HUES6 (cell line): ENCODE results near the gene ATP2B2.
A peak's percentile ranks its signal among the peaks of the same experiment; 100 is the strongest.

Source experiments
- H3K27ac ChIP-seq: 2 replicates; pipeline ENCODE4 v1.7.0; 2013; ENCODE audit warnings: low read depth, mild to moderate bottlenecking, low read length, inconsistent platforms
- H3K27me3 ChIP-seq: 2 replicates; pipeline ENCODE4 v1.6.1; 2013; ENCODE audit warnings: low read length; ENCODE audit not compliant: control insufficient read depth, insufficient read depth
- H3K36me3 ChIP-seq: 2 replicates; pipeline ENCODE4 v1.6.1; 2013; ENCODE audit warnings: low read length; ENCODE audit not compliant: control insufficient read depth, insufficient read depth
- H3K4me1 ChIP-seq: 2 replicates; pipeline ENCODE4 v1.6.1; 2013; ENCODE audit warnings: low read length; ENCODE audit not compliant: control insufficient read depth, insufficient read depth
- H3K4me3 ChIP-seq: 2 replicates; pipeline ENCODE4 v1.5.1; 2013; ENCODE audit warnings: low read depth, low read length
- H3K9ac ChIP-seq: one replicate; pipeline ENCODE4 v1.6.1; 2013; ENCODE audit warnings: mild to moderate bottlenecking, low read length
- H3K9me3 ChIP-seq: 2 replicates; pipeline ENCODE4 v1.6.1; 2013; ENCODE audit warnings: low read depth, low read length; ENCODE audit not compliant: control insufficient read depth, insufficient read depth

The ATP2B2 gene

DNA sequence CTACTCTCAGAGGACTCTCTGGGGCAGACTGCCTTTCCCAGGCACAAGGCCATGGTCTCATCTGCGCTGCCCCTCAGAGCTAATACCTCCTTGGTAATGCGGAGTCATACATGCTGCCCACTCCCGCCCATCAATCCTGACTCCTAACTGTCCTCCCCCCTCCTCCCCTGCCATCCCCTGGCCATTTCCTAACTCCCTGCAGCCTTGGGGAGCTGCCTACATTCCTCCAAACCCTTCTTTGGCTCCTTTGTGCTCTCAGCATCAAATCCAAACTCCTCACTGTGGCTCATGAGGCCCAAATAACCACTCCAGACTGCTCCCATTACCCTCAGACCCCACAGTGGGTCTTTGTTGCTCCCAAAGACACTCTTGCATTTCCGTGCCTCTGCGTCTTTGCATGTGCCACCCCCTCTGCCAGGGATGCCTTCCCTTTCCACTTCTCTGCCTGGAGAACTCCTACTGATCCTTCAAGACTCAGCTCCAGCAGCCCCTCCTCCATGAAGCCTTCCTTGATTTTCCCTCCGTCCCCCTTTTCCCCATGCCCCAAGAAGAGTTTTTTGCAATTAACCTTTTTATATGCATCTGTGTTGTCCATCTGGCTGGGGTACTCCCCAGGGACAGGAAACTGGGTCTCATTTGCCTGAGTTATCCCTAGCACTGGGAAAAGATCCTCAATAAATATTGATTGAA, 5.5 kb upstream of the ATP2B2 start:
- H3K27ac ChIP-seq, result no peak overlapping the region
- H3K27me3 ChIP-seq, result peaks cover 5% of the 10 kb centered on the region; the same call in 1 of the 2 replicates
- H3K4me3 ChIP-seq, result no peak overlapping the region
- H3K4me1 ChIP-seq, result peaks cover 6% of the 10 kb centered on the region
- no peak overlapping the region for H3K9ac ChIP-seq
- H3K9me3 ChIP-seq, result no peaks in the 10 kb centered on the region
- no peaks in the 10 kb centered on the region for H3K36me3 ChIP-seq

- no peaks in the 10 kb centered on the region for H3K36me3 ChIP-seq
- H3K27me3 ChIP-seq, result peaks cover 9% of the 10 kb centered on the region; the same call in 1 of the 2 replicates
- H3K4me1 ChIP-seq, result peaks cover 6% of the 10 kb centered on the region
- no peak overlapping the region for H3K27ac ChIP-seq
- no peak overlapping the region for H3K9ac ChIP-seq
- no peaks in the 10 kb centered on the region for H3K9me3 ChIP-seq
- no peak overlapping the region for H3K4me3 ChIP-seq
Measured at GRCh38 chr3:10510086-10510742, 4.8 kb upstream of the ATP2B2 start.

- Histone ChIP-seq H3K9me3 (no peaks in the 10 kb centered on the region), H3K27me3 (peaks cover 18% of the 10 kb centered on the region), H3K4me3 (no peak overlapping the region), H3K9ac (no peak overlapping the region), H3K27ac (no peak overlapping the region), H3K4me1 (peaks cover 12% of the 10 kb centered on the region), H3K36me3 (no peaks in the 10 kb centered on the region)
Measured at GRCh38 chr3:10509325-10509724, 3.9 kb upstream of the ATP2B2 start.

DNA sequence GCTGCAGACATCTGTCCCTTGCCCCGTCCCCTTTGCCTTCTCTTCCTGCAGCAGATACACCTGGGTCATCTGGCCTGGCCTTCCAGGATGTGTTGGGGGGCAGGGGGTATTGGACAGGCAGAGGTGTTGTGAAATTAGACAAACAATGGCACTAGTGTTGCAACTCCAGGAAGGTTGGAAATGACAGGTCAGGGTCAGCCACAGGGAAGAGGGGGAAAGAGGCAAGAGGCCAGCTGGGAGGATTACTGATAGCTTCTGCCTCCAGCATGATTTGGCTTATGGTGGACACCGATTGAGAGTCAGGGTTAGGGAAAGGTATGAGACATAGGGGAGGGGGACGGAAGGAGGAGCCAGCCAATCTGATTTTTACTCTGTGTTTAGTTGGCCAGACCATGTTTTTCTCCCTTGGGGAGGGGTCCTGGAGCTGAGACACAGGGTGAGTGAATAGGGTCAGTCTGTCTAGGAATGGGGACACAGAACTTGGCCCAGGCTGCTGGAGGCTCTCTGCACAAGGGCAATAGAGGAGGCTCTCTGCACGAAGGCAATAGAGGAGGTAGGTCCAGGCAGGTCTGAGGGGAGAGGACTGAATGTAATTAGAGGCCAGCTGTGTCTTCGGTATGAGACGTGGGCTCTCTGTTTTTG, 3.4 kb upstream of the ATP2B2 start:
- no peaks in the 10 kb centered on the region for H3K36me3 ChIP-seq
- H3K27me3 ChIP-seq, result peaks cover 23% of the 10 kb centered on the region
- no peaks in the 10 kb centered on the region for H3K9me3 ChIP-seq
- no peak overlapping the region for H3K4me3 ChIP-seq
- no peak overlapping the region for H3K27ac ChIP-seq
- H3K4me1 ChIP-seq, result peaks cover 12% of the 10 kb centered on the region
- H3K9ac ChIP-seq, result no peak overlapping the region

DNA sequence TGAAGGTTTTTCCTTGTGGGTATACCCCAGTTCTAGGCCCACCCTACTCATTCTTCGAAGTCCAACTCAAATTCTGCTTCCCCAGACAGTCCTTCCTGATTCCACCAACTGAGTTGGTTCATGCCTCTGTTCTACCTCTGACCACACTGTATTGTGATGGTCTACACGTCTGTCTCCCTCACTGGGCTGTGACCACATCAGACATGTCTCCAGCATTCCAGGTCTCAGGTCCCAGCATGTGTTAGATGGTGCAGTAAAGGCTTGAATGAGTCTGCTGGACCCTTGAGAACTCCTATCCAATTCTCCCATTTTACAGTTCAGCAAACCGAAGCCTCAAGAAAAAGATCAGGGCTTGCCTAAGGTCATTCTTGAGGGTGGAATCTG, 2.8 kb upstream of the ATP2B2 start:
- Histone ChIP-seq H3K27ac (no peak overlapping the region), H3K4me1 (peaks cover 12% of the 10 kb centered on the region), H3K9me3 (no peaks in the 10 kb centered on the region), H3K4me3 (no peak overlapping the region), H3K27me3 (peaks cover 28% of the 10 kb centered on the region), H3K9ac (no peak overlapping the region), H3K36me3 (no peaks in the 10 kb centered on the region)

- Histone ChIP-seq H3K4me1 (peaks cover 12% of the 10 kb centered on the region), H3K27me3 (peaks cover 28% of the 10 kb centered on the region), H3K27ac (no peak overlapping the region)
Measured at GRCh38 chr3:10507331-10507730, 1.9 kb upstream of the ATP2B2 start.

DNA sequence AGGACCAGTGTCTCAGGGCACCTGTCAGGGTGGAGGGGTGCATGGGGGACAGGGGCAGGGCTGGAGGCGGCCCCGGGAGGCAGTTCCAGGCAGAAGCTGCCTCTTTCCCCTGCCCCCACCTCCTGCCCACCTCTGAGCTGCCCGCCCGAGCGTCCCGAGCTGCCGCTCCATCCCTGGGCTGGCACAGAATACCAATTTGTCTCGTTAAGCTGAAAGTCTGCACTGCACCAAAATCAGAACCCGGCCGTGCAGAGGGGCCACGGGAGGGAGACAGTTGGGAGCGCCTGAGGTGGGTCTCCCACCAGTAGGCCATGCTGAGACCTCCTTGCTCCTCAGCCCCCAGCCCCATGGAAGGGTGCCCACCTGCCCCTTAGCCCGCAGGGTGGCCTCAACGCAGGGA, 1.3 kb upstream of the ATP2B2 start:
- Histone ChIP-seq H3K4me3 (no peak overlapping the region), H3K36me3 (no peaks in the 10 kb centered on the region), H3K27ac (no peak overlapping the region), H3K27me3 (peaks cover 28% of the 10 kb centered on the region), H3K9me3 (no peaks in the 10 kb centered on the region), H3K9ac (no peak overlapping the region), H3K4me1 (peaks cover 6% of the 10 kb centered on the region)

More at GRCh38 chr3:10507331-10507730, 1.9 kb upstream of the ATP2B2 start:
- Histone ChIP-seq H3K9ac (no peak overlapping the region), H3K9me3 (no peaks in the 10 kb centered on the region), H3K4me3 (no peak overlapping the region), H3K36me3 (no peaks in the 10 kb centered on the region)

DNA sequence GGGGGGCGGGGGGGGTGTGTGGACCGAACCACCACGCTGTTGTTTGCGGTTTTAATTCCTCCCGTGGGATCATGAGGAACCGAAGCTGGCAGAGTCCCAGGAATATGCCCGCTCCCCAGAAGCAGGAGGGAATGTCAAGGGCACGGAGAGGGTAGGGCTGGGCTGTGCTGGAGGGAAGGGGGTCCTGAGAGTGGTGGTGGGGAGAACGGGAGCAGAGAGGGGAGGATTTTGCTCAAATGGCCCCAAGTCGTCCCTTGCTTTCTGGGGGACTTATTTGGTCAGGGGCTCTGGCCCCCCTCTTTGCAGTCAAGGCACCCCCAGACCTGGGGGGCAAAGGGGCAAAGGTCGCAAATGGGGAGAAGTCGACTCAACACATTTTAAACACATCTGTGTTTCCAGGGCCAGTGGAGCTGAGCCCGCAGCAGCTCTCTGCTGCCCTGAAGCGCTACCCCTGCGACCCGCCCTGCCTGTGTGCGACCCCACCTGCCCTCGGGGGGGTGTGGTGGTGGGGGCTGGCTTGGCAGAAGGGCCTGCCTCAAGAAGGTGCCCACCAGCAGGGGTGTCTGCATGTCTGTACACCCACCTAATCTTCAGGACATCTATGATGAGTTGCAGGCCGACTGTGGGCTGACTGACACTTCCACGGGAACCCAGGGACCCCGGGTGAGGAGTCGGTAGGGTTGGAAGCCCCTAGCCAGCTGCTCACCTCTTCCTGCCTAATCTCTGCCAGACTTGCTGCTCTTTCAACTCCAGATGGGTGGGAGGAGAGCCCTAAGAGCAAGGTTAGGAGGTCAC, 602 bp upstream of the ATP2B2 start:
- Histone ChIP-seq H3K27ac (no peak overlapping the region), H3K27me3 (peaks cover 28% of the 10 kb centered on the region), H3K4me3 (peak overlapping the region; percentile 44; the same call in 1 of the 2 replicates), H3K9me3 (no peaks in the 10 kb centered on the region), H3K9ac (no peak overlapping the region), H3K36me3 (no peaks in the 10 kb centered on the region), H3K4me1 (peaks cover 6% of the 10 kb centered on the region)

GRCh38 chr3:10504171-10505049, 976 bp downstream of the ATP2B2 start:
- peaks cover 6% of the 10 kb centered on the region for H3K4me1 ChIP-seq
- no peak overlapping the region for H3K9ac ChIP-seq
- H3K36me3 ChIP-seq, result no peaks in the 10 kb centered on the region
- H3K9me3 ChIP-seq, result no peaks in the 10 kb centered on the region
- peaks cover 28% of the 10 kb centered on the region for H3K27me3 ChIP-seq
- H3K27ac ChIP-seq, result no peak overlapping the region
- peak overlapping the region; percentile 45; the same call in 1 of the 2 replicates for H3K4me3 ChIP-seq

DNA sequence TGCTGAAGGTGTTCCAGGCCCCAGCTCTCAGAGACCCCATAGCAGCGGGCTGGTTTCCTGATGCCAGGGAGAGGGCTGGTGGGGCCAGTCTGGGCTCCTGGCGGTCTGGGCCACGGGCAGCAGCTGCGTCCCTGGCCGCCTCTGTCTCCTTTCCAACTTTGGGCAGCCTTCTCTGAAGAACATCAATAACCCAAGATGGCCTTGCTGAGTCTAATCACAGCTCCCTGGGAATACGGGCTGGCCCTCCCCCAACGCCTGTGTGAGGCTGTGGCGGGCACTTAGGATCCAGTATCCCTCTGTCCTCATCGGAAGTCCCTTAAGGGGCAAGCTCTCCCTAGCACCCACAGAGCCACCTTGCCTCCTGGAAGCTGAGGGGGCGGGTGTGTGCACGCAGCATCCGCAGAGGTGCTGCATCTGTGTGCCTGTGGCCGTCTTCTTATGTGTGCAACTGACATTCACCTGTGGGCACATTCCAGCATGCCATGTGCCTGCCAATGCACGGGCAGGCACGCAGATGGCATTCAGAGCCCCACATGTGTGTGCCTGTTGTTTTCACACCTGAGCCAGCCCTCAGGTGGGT, 2.1 kb downstream of the ATP2B2 start:
- Histone ChIP-seq H3K27ac (no peak overlapping the region), H3K4me1 (peaks cover 6% of the 10 kb centered on the region), H3K4me3 (no peak overlapping the region), H3K9ac (no peak overlapping the region), H3K36me3 (no peaks in the 10 kb centered on the region), H3K9me3 (no peaks in the 10 kb centered on the region), H3K27me3 (peaks cover 28% of the 10 kb centered on the region)
